GM19351 (cell line): ENCODE results near the gene PLEKHN1.
"Not testable (repeated sequence)": the region's sequence is repeated elsewhere in the genome, so short reads cannot be mapped to it uniquely, and the experiment has no call there.

Experiments
- ATAC-seq: cut with Tn5 transposase; IDR thresholded peaks from one replicate; pipeline ENCODE4 v1.9.1; 2021; ENCODE audit warnings: mild to moderate bottlenecking, moderate library complexity; ENCODE audit not compliant: unreplicated experiment

Gene PLEKHN1

DNA sequence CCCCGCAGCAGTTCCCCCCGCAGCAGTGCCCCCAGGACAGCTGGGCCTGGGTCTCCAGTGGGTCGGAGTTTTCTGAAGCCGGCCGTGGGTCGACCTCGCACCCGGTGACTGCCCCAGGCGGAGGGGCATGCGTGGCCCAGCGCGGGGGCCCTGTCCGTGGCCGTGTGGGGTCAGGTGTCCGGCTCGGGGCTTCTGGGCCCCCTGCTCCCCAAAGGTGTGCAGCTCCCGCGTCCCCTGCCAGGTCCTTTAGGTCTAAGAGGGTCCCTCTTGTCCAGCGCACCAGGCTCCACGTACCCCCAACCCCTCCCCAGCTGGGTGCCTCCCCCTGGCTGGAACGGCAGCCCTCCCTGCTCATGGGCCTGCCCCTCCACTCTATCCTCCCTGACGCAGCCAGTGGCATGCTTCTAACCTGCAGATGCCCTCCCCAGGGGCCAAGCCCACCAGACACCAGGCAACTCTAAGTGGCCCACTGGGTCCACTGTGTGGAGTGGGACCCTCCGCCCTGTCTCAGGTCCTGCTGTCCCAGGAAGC, 39.6 kb downstream of the PLEKHN1 start:
- no peak for ATAC-seq

DNA sequence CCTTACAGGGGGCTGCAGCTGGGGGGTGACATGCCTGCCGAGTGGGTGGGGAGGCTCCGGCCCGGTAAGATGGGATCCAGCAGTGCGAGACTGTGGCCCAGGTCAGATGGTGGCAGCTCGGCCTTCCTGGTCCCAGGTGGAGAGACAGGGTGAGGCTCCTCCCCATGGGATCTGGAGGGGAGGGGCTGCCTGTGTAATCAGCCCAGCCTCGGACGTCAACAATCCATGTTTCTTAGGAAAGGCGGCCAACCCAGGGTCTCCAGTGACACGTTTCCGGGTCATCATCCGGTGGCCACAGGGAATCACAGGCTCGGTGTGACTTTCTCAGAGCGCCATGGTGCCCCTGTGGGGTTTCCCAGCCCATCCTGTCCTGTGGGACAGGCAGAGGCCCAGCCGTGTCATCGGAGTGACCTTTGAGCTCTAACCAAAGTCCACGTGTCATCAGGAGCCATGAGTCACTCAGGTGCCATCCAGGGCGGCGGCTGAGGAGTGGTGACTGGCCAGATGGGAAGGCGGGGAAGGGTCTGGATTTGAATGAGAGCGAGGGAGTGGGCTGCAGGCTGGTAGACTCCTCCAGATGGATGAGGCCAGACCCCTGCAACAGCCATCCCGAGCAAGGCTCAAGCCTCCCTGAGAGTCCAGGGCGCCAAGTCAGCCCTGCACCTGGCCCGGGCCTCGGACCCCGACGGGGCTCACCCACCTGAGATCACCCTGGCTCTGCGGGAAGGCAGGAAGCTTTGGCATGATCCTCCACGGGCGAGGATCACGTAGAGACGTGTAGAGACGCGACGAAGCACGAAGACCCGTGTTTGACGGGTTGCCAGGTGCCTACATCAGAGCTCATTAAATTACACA, 40.2 kb downstream of the PLEKHN1 start:
- no peak for ATAC-seq

DNA sequence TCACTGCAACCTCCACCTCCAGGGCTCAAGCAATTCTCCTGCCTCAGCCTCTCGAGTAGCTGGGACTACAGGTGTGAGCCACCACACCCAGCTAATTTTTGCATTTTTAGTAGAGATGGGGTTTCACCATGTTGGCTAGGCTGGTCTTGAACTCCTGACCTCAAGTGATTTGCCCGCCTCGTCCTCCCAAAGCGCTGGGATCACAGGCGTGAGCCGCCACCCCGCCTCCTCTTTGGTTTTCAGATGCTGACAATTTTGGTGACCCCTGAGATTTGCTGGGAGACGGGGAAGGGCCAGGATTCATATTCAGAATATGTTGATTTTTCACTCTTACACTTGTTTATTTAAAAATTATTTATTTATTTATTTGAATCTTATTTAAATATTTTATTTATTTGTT, 43.8 kb downstream of the PLEKHN1 start:
- ATAC-seq: not testable (repeated sequence)

DNA sequence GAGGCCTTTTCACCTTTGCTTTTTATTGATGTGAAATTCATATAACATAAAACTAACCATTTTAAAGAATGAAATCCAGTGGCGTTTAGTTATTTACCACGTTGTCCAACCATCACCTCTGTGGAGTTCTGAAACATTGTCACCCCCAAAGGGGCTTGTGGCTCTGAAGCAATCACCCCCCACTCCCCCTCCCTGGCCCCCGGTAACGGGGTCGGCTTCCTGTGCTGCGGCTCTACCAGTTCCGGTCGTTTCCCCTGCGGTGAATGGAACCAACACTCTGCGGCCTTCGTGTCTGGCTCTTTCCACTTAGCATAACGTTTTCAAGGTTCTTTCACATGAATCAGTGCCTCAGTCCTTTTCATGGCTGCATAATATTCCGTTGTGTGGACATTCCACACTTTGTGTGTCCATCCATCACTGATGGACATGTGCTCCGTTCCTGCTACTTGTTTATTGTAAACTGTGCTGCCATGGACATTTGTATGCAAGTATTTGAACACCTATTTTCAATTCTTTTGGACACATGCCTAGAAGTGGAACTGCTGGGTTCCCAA, 45.2 kb downstream of the PLEKHN1 start:
- ATAC-seq: no peak

DNA sequence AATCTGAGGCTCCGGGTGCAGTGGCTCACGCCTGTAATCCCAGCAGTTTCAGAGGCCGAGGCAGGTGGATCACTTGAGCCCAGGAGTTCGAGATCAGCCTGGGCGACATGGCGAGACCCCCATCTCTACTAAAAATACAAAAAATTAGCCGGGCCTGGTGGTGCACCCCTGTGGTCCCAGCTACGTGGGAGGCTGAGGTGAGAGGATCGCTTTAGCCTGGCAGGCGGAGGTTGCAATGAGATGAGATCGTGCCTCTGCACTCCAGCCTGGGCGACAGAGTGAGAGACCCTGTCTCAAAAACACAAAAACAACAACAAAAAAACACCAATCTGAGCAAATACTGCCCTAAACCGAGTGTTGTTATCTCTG, 46.4 kb downstream of the PLEKHN1 start:
- ATAC-seq: not testable (repeated sequence)

DNA sequence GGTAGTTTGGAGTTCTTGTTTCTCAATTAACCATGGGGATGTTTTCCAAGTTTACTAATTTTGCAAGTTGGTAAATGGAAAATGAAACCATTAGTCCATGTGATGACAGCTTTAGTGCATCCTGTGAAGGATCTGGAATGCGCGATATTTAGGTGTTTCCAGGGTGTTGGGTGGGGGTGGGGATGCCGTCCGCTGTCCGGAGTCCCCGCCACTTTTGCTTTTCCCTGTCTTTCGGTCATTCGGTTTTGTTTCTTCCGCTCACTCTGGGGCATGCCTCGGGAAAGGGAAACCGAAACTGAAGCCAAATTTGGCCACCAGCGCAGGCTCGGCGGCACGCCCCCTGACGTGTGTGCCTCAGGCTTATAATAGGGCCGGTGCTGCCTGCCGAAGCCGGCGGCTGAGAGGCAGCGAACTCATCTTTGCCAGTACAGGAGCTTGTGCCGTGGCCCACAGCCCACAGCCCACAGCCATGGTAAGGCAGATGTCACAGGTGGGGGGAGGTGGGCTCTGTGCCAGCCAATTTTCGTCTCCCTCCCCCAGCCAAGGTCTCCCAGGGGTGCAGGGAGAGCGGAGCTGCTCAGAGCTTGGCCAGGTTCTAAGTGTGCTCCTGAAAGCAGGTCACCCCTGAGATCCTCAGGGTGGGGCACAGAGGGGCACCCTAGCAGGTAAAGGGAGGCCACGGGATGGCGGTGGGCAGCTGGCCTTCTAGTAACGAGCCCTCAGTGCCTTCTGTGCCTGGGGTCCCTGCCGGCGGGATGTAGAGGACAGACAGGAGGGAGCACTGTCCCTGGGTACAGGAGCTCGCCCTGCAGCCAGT, 47.0 kb downstream of the PLEKHN1 start, which contains the start of gene ISG15:
ISG15 (plus strand) TSS at position 393 of the 817 bp plus-strand sequence; CDS start at position 470, 77 bp downstream.
- ATAC-seq: peak; percentile 95

DNA sequence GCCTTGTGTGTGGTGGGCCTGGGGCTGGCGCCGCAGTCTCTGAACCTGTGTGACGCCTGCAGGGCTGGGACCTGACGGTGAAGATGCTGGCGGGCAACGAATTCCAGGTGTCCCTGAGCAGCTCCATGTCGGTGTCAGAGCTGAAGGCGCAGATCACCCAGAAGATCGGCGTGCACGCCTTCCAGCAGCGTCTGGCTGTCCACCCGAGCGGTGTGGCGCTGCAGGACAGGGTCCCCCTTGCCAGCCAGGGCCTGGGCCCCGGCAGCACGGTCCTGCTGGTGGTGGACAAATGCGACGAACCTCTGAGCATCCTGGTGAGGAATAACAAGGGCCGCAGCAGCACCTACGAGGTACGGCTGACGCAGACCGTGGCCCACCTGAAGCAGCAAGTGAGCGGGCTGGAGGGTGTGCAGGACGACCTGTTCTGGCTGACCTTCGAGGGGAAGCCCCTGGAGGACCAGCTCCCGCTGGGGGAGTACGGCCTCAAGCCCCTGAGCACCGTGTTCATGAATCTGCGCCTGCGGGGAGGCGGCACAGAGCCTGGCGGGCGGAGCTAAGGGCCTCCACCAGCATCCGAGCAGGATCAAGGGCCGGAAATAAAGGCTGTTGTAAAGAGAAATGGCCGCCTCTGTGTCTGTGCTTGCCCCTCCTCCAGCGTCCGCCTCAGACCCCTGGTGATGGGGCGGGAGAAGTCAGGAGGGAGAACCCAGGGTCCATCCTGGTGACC, 47.8 kb downstream of the PLEKHN1 start:
- ATAC-seq: no peak

DNA sequence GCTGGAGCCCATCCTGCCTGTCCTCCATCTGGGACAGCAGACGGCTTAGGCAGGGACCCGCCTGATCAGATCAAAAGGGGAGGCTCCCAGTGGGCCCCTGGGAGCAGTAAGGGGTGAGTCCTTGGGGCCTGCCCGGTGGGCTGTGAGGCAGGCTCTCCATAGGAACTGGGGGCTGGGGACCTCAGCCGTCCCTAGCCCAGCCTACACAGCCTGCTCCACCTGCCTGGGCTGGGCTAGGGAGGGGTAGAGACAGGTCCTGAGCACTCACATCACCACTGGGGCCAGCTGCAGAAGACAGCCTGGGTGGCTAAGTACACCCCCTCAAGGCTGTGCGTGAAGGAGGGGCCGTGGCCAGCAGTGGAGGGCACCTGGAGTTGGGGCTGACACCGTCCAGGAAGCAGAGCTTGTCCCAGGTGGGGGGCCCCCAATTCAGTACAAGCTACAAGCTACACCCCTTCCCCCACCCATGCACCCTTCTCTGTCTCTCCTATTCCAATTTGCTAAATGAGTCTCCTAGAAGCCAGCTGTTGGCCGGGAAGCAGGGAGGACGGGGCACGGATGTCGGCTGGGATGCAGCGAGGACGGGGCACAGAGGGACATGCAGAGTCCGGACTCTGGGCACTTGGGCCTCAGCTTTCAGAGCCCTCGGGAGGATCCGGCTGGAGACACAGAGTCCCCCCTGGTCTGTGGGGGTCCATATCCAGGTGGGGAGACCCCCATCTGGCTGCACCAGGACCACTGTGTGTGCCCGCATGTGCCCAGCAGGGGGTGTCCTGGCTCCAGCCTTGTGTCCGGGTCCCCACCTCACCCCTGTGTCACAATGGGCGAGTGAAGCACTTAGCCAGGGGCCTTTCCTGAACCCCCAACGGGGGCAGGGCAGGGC, 48.8 kb downstream of the PLEKHN1 start:
- no peak for ATAC-seq

DNA sequence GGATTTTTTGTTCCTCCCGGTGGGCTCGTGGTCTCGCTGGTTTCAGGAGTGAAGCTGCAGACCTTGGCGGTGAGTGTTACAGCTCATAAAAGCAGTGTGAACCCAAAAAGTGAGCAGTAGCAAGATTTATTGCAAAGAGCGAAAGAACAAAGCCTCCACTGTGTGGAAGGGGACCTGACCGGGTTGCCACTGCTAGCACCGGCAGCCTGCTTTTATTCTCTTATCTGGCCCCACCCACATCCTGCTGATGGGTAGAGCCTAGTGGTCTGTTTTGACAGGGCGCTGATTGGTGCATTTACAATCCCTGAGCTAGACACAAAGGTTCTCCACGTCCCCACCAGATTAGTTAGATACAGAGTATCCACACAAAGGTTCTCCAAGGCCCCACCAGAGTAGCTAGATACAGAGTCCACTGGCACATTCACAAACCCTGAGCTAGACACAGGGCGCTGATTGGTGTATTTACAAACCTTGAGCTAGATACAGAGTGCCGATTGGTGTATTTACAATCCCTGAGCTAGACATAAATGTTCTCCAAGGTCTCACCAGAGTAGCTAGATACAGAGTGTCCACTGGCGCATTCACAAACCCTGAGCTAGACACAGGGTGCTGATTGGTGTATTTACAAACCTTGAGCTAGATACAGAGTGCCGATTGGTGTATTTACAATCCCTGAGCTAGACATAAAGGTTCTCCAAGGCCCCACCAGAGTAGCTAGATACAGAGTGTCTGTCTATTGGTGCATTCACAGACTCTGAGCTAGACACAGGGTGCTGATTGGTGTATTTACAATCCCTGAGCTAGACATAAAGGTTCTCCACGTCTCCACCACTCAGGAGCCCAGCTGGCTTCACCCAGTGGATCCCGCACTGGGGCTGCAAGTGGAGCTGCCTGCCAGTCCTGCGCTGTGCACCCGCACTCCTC, 51.4 kb downstream of the PLEKHN1 start:
- not testable (repeated sequence) for ATAC-seq

DNA sequence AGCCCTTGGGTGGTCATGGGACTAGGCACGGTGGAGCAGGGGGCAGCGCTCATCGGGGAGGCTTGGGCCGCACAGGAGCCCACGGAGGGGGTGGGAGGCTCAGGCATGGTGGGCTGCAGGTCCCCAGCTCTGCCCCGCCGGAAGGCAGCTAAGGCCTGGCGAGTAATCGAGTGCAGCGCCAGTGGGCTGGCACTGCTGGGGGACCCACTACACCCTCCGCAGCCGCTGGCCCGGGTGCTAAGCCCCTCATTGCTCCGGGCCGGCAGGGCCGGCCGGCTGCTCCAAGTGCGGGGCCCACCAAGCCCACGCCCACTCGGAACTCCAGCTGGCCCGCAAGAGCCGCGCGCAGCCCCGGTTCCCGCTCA, 52.0 kb downstream of the PLEKHN1 start:
- ATAC-seq: not testable (repeated sequence)

DNA sequence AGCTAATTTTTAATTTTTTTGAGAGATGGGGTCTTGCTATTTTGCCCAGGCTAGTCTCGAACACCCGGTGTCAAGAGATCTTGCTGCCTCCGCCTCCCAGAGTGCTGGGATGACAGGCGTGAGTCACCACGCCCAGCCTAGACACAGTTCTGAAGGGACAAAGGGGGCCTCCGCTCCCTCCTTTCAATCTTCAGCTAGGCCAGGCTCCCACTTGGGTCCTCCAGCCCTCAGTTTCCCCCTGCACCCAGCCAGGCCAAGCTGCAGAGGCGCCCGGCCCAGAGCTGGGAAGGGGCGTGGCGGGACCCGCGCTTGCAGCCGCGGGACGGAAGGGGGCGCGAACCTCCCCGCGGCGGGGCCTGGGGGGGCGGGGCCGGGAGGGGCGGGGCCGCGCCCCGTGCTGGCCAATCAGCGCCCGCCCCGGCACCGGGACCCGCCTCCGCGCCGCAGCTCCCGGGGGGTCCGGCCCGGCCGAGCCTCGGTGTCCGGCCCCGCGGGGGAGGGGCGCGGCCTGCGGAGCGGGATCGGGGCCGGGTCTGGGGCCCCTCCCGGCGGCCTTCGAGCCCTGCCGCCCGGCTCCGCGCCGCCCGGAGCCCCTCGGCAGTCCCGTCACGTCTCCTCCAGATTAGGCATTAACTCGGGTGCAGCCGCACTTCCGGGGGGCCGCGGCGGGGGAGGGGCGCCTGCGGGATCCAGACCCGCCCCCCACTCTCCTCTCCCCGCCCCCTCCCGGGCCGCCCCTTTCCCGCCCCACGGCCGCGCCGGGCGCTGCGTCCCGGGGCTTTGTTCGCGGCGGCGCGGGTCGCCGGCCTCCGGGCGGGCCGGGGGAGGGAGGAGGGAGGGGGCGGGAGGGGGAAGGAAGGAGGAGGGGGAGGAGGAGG, 53.1 kb downstream of the PLEKHN1 start:
- peak; percentile 69 for ATAC-seq

DNA sequence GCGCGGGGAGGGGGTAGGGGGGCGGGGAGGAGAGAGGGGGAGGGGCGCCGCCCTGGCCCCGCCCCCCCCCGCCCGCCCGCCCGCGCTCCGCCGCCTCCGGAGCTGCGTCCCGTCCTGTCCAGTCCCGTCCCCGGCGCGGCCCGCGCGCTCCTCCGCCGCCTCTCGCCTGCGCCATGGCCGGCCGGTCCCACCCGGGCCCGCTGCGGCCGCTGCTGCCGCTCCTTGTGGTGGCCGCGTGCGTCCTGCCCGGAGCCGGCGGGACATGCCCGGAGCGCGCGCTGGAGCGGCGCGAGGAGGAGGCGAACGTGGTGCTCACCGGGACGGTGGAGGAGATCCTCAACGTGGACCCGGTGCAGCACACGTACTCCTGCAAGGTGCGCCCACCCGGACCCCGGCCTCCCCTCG, 53.7 kb downstream of the PLEKHN1 start, which contains the start of gene AGRN:
AGRN (plus strand) TSS at position 121 of the 405 bp plus-strand sequence; CDS start at position 174, 53 bp downstream.
- ATAC-seq: peak; percentile 32

DNA sequence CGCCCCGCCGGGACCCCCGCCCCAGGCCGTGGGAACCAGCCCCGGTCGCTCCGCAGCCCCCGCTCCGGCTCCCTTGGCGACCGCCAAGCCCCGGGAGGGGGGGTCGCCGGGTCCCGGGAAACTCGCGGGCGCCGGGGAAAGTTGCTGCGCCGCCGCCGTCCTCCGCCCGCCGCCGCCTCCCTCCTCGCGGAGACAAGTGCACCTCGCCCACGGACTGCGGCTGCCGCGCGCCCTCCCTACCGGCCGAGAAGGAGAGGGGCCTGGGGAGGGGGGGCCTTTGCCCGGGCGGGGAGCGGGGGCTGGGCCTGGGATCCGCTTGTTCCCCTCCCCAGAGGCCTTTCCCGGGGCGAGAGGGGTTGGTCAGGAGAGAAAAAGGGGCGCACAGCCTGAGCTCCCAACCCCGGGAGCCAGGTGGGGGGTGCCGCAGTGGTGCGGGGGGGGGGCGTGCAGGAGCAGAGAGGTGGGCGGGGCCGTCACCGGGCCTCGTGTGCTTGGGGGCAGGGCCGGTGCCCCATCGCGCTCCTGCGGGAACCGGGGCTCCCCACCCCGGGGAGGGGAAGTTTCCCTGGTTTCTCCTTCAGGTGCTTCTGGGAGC, 54.2 kb downstream of the PLEKHN1 start:
- no peak for ATAC-seq

DNA sequence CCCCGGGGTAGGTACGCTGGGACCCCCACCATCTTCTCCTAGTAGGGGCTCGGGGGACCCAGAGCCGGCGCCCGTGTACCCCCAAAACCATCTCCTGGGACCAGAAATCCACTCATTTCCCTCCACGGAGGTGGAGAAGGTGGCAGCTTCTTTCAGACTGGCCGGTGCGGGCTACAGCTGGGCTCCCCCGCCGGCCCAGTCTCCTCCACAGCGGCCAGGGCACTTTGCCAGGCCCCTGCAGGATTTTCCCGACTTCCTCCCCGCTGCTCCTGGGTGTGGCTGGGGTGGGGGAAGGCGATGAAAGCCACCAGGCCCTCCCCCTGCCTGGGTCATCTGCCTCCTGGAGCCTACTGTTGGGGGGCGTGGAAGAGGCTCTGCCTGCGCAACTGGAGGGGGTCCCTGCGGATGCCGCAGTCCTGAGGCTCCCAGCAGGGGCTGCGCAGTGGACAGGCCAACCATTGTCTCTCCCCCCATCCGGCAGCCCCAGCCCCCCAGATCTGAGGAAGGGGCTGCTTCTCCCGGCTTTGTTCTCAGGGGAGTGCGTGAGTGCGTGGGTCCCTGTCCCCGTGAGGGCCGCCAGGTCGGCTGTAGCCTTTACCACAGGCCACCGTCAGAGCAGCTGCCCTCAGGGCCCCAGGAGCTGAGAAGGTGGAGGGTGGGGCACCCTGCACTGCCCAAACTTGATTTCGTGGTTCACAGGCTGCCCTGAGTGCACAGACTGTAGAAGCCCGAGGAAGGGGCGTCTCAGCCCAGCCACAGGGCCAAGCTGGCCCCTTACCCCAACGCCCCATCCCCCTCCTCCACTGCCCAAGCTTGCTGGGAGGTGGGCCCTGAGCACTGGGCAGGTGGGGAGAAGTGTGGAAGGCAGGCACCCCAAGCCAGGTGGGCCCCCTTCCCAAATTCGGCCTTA, 55.0 kb downstream of the PLEKHN1 start:
- ATAC-seq: no peak

DNA sequence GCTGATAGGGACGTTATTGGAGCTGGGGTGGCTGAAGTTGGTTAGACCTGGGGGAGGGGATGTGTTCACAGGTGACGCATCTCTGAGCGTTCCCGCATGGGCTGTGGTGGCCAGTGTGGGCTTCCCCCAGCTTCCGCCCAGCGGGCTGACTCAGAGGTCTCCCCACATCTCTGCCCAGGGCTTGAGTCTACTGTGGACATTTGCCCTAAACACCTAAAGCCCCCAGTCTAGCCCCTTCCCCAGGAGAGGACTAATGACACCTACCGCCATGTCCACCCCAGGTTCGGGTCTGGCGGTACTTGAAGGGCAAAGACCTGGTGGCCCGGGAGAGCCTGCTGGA, 55.6 kb downstream of the PLEKHN1 start:
- ATAC-seq: no peak

DNA sequence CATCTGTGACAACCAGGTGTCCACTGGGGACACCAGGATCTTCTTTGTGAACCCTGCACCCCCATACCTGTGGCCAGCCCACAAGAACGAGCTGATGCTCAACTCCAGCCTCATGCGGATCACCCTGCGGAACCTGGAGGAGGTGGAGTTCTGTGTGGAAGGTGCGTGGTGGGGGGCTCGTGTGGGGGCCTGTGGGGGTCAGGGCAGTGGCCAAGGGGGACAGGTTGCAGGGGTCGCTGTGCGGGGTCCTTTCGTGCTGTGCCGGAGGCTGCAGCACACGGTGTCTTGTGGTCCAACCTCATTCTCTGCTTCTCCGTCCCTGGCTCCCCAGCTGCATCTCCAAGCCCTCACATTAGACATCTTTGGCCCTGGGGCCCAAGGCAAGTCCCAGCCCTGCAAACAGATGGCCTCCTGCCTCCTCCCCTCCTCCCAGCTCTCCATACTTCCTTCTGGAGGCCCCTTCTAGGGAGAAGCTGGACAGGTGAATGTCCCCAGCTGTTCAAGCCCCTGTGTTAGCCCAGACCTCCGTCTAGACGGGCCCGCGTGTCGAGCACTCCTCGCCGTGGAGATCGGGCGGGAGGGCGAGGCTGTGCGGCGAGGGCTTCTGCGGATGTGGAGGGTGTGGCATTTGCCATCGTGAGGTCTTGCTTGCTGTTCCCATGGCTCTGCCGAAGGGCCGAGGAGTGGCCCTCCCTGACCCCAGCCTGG, 56.2 kb downstream of the PLEKHN1 start:
- ATAC-seq: no peak
